HEK293T (cell line): Measurements from ENCODE around the gene SCUBE3.
A peak's percentile ranks its signal among the peaks of the same experiment; 100 is the strongest.

Source experiments
- CTCF ChIA-PET: fragments of 350-600 bp; formaldehyde crosslinking; extraction: SDS; loops from one replicate; lab custom pipeline; 2021; ENCODE audit warnings: antibody characterized with exemption, inconsistent platforms; lab: Yijun Ruan, JAX
- POLR2A ChIA-PET: fragments of 350-600 bp; formaldehyde crosslinking; extraction: SDS; loops from one replicate; lab custom pipeline; 2020; ENCODE audit warnings: antibody characterized with exemption, inconsistent platforms; lab: Yijun Ruan, JAX
- DNase-seq: peaks from one replicate; pipeline ENCODE4 v3.0.0; 2012; ENCODE audit warnings: mixed read lengths; ENCODE audit errors: extremely low spot score
- ARNT ChIP-seq: fragments of 450-650 bp; IDR thresholded peaks from 2 replicates; pipeline ENCODE4 v1.6.1; 2017; ENCODE audit warnings: mild to moderate bottlenecking
- BHLHE40 ChIP-seq: fragments of 450-650 bp; IDR thresholded peaks from 2 replicates; pipeline ENCODE4 v1.6.1; 2016; ENCODE audit warnings: mild to moderate bottlenecking, moderate library complexity, borderline replicate concordance
- CTBP1 ChIP-seq: fragments of 450-650 bp; IDR thresholded peaks from 2 replicates; pipeline ENCODE4 v1.6.1; 2016; ENCODE audit warnings: borderline replicate concordance
- ELF4 ChIP-seq: fragments of 450-650 bp; IDR thresholded peaks from 2 replicates; pipeline ENCODE4 v1.6.1; 2017; ENCODE audit warnings: antibody characterized with exemption
- FOXA1 ChIP-seq: fragments of 450-650 bp; IDR thresholded peaks from 2 replicates; pipeline ENCODE4 v1.6.1; 2016; ENCODE audit warnings: mild to moderate bottlenecking
- FOXK2 ChIP-seq: fragments of 450-650 bp; IDR thresholded peaks from 2 replicates; pipeline ENCODE4 v1.6.1; 2016; ENCODE audit warnings: mild to moderate bottlenecking
- FOXM1 ChIP-seq: fragments of 450-650 bp; IDR thresholded peaks from 2 replicates; pipeline ENCODE4 v1.6.1; 2017; ENCODE audit warnings: mild to moderate bottlenecking, borderline replicate concordance
- HDGF ChIP-seq: fragments of 450-650 bp; IDR thresholded peaks from 2 replicates; pipeline ENCODE4 v1.6.1; 2017; ENCODE audit warnings: antibody characterized with exemption, borderline replicate concordance
- L3MBTL2 ChIP-seq: fragments of 450-650 bp; conservative IDR thresholded peaks from 2 replicates; pipeline ENCODE4 v1.6.1; 2016; ENCODE audit warnings: mild to moderate bottlenecking
- LEF1 ChIP-seq: fragments of 450-650 bp; IDR thresholded peaks from 2 replicates; pipeline ENCODE4 v1.6.1; 2017; ENCODE audit warnings: mild to moderate bottlenecking, borderline replicate concordance
- NFRKB ChIP-seq: fragments of 450-650 bp; IDR thresholded peaks from 2 replicates; pipeline ENCODE4 v1.6.1; 2016; ENCODE audit warnings: mild to moderate bottlenecking, moderate library complexity
- PKNOX1 ChIP-seq: fragments of 450-650 bp; IDR thresholded peaks from 2 replicates; pipeline ENCODE4 v1.6.1; 2016
- SP1 ChIP-seq: fragments of 450-650 bp; IDR thresholded peaks from 2 replicates; pipeline ENCODE4 v1.6.1; 2017
- SUZ12 ChIP-seq: fragments of 450-650 bp; IDR thresholded peaks from 2 replicates; pipeline ENCODE4 v1.6.1; 2016; ENCODE audit warnings: mild to moderate bottlenecking
- TARDBP ChIP-seq: fragments of 450-650 bp; IDR thresholded peaks from 2 replicates; pipeline ENCODE4 v1.6.1; 2016
- ZNF384 ChIP-seq: fragments of 450-650 bp; IDR thresholded peaks from 2 replicates; pipeline ENCODE4 v1.6.1; 2016

The SCUBE3 gene

DNA sequence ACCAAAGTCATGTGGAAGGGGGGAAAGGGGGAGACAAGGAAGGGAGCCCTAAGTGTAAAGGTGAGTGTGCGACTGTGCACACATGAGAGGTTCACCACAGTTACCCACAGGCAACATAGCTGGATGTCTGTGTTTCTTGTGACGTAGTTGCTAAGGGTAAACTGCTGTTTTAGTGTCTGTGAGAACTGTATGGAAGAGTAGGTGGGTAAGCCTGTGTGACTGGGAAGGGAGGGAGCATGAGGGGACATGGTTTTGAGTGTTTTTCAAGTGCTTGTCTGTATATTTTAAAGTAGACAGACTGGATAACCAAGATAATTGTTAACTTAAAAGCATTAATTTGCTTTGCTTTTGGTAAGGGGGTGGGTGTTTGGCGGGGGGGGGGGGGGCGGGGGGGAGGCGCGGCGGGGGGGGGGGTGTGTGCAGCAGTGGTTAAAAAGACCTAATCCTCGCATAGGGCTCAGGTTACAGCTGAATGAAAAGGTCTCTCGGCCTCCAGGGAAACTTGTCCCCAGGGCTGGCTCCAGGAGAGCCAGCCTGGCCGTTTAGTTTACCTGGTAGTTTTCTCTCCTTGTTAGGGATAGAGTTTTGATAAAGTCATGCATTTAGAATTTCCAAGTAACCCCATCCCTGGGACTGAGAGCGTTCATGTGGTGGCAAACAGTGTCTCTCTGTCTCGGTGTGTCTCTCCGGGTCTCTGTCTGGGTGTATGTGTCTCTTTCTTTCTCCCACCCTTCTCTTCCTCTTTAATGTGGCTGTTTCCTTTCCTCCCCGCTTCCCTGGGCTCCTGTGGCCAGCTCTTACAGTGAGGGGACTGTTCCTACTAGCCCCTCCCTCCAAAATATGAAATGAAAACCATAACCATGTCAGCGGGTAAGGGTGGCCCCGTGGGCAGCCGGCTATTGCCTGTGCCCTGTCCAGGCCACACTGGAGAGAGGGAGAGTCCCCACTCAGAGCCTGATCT, 3.4 kb downstream of the SCUBE3 start:
- ChIA-PET CTCF (interaction anchor here (1.5 to 3.6 kb wide), 2 partner anchors 11 to 23 kb away, joined by 4 to 20 read pairs; no protein-coding TSS in a partner anchor), POLR2A (interaction anchor here (1.2 kb wide), 1 partner anchor 329 kb away, joined by 3 read pairs; the partner anchor contains the start of gene TAF11)
- TF ChIP-seq FOXK2 = no peak
- TF ChIP-seq LEF1 = no peak
- no peak for TF ChIP-seq L3MBTL2
- no peak for TF ChIP-seq TARDBP
- no peak for TF ChIP-seq SUZ12
- TF ChIP-seq FOXA1 = no peak
- peak; percentile 44 for DNase-seq

- CTCF ChIA-PET = interaction anchor here (1.5 kb wide), 1 partner anchor 23 kb away, joined by 4 read pairs; no protein-coding TSS in a partner anchor
- TF ChIP-seq L3MBTL2 = no peak
- no peak for TF ChIP-seq ZNF384
- no peak for TF ChIP-seq FOXA1
- no peak for TF ChIP-seq ELF4
- no peak for TF ChIP-seq HDGF
- no peak for TF ChIP-seq BHLHE40
- TF ChIP-seq PKNOX1 = no peak
- TF ChIP-seq TARDBP = no peak
- TF ChIP-seq FOXK2 = no peak
- TF ChIP-seq SP1 = no peak
- TF ChIP-seq ARNT = no peak
- TF ChIP-seq CTBP1 = no peak
- no peak for TF ChIP-seq LEF1
- no peak for TF ChIP-seq SUZ12
- TF ChIP-seq FOXM1 = no peak
- TF ChIP-seq NFRKB = no peak
- POLR2A ChIA-PET = interaction anchor here (3.0 kb wide), 1 partner anchor 41 kb away, joined by 10 read pairs; the partner anchor contains the start of gene ZNF76
- DNase-seq = no peak
Observed at GRCh38 chr6:35218021-35218420, 4.3 kb downstream of the SCUBE3 start.

- no peak for DNase-seq
- ChIA-PET POLR2A (interaction anchor here (3.0 kb wide), 1 partner anchor 41 kb away, joined by 10 read pairs; the partner anchor contains the start of gene ZNF76), CTCF (interaction anchor here (1.5 to 1.7 kb wide), 2 partner anchors 13 to 22 kb away, joined by 4 read pairs; no protein-coding TSS in a partner anchor)
- TF ChIP-seq FOXK2 (no peak), SP1 (no peak), BHLHE40 (no peak), ARNT (no peak), ELF4 (no peak), FOXM1 (no peak), LEF1 (no peak), TARDBP (no peak), ZNF384 (no peak), HDGF (no peak), NFRKB (no peak), CTBP1 (no peak), FOXA1 (no peak), SUZ12 (no peak), L3MBTL2 (no peak), PKNOX1 (no peak)
Observed at GRCh38 chr6:35218456-35218855, 4.7 kb downstream of the SCUBE3 start.

- ChIA-PET CTCF (interaction anchor here (1.7 kb wide), 2 partner anchors 15 to 21 kb away, joined by 4 to 8 read pairs; no protein-coding TSS in a partner anchor), POLR2A (interaction anchor here (3.0 kb wide), 1 partner anchor 39 kb away, joined by 10 read pairs; the partner anchor contains the start of gene ZNF76)
- TF ChIP-seq SP1 (no peak), FOXM1 (no peak), ZNF384 (no peak), ARNT (no peak), SUZ12 (no peak), BHLHE40 (no peak), HDGF (no peak), FOXK2 (no peak), NFRKB (no peak), L3MBTL2 (no peak), LEF1 (no peak), FOXA1 (no peak), CTBP1 (no peak), PKNOX1 (no peak), ELF4 (no peak), TARDBP (no peak)
- no peak for DNase-seq
Observed at GRCh38 chr6:35219683-35220326, 6.0 kb downstream of the SCUBE3 start.

DNA sequence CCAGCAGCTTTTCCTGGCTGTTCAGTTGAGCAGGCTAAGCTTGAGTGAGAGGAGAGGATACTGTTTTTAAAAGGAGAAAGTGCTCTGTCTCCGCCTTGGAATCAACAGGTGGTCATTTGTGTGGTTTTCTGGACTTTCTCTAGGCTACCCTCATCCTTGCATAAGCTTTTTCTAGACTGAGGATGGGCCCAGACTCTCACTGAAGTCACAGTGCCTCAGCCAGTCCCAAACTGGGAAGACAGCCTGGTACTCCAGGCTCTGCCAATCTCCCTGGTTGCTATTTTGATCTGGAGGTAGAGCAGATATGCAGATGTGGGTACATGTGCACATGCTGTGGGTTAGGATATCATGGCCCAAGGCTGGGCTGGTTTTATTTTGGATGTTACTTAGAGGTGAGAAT, 7.0 kb downstream of the SCUBE3 start:
- POLR2A ChIA-PET = interaction anchor here (3.0 kb wide), 1 partner anchor 39 kb away, joined by 10 read pairs; the partner anchor contains the start of gene ZNF76

More for the DNA sequence above, 7.0 kb downstream of the SCUBE3 start:
- DNase-seq = no peak
- no peak for TF ChIP-seq PKNOX1
- no peak for TF ChIP-seq LEF1
- no peak for TF ChIP-seq FOXA1
- TF ChIP-seq SP1 = no peak
- TF ChIP-seq FOXK2 = no peak
- no peak for TF ChIP-seq CTBP1
- no peak for TF ChIP-seq ARNT
- no peak for TF ChIP-seq ELF4
- no peak for TF ChIP-seq HDGF
- TF ChIP-seq SUZ12 = no peak
- no peak for TF ChIP-seq L3MBTL2
- TF ChIP-seq FOXM1 = no peak
- TF ChIP-seq ZNF384 = no peak
- TF ChIP-seq TARDBP = no peak
- TF ChIP-seq BHLHE40 = no peak
- TF ChIP-seq NFRKB = no peak
- CTCF ChIA-PET = interaction anchor here (1.7 kb wide), 1 partner anchor 20 kb away, joined by 8 read pairs; no protein-coding TSS in a partner anchor
